HepG2 (cell line): ENCODE data around the gene OBSL1. TPM values are rescaled to one million over a fixed set of nuclear protein-coding genes. Genes with fewer than 3 reads are reported as not detected.

Source experiments
- ARNT2 ChIP-seq: sonication (generic); formaldehyde crosslinking; IDR thresholded peaks from 2 replicates; pipeline ENCODE4 v1.8.0; 2022; ENCODE audit warnings: mild to moderate bottlenecking, low read depth, missing genetic modification reagents, moderate library complexity
- GATAD2A ChIP-seq: IDR thresholded peaks from 2 replicates; pipeline ENCODE4 v1.6.1; 2016
- HMG20A ChIP-seq: IDR thresholded peaks from 2 replicates; pipeline ENCODE4 v1.6.1; 2016; ENCODE audit warnings: borderline replicate concordance
- HOXD1 ChIP-seq: sonication (generic); formaldehyde crosslinking; IDR thresholded peaks from 2 replicates; pipeline ENCODE4 v1.5.0; 2020; ENCODE audit warnings: missing genetic modification reagents
- KAT2B ChIP-seq: fragments of 150-350 bp; IDR thresholded peaks from 2 replicates; pipeline ENCODE4 v1.6.1; 2014; ENCODE audit warnings: low read depth, low read length, borderline replicate concordance
- MED1 ChIP-seq: sonication (generic); formaldehyde crosslinking; IDR thresholded peaks from 2 replicates; pipeline ENCODE4 v1.4.0; 2020; ENCODE audit warnings: missing genetic modification reagents
- NFE2L1 ChIP-seq: sonication (generic); formaldehyde crosslinking; IDR thresholded peaks from 2 replicates; pipeline ENCODE4 v1.4.0; 2020; ENCODE audit warnings: missing genetic modification reagents, mild to moderate bottlenecking, borderline replicate concordance
- PAF1 ChIP-seq: IDR thresholded peaks from 2 replicates; pipeline ENCODE4 v1.6.1; 2016; ENCODE audit warnings: missing genetic modification reagents, missing compliant biosample characterization
- PHF8 ChIP-seq: sonication (generic); formaldehyde crosslinking; IDR thresholded peaks from 2 replicates; pipeline ENCODE4 v1.5.0; 2020; ENCODE audit warnings: missing genetic modification reagents
- PLSCR1 ChIP-seq: sonication (generic); formaldehyde crosslinking; IDR thresholded peaks from 2 replicates; pipeline ENCODE4 v1.5.0; 2020; ENCODE audit warnings: missing genetic modification reagents, mild to moderate bottlenecking, borderline replicate concordance
- REL ChIP-seq: sonication (generic); formaldehyde crosslinking; conservative IDR thresholded peaks from 2 replicates; pipeline ENCODE4 v1.8.0; 2022; ENCODE audit warnings: mild to moderate bottlenecking, missing genetic modification reagents, moderate library complexity
- RXRA ChIP-seq: sonication (generic); formaldehyde crosslinking; IDR thresholded peaks from 2 replicates; pipeline ENCODE4 v1.5.1; 2020; ENCODE audit warnings: missing genetic modification reagents
- SIX4 ChIP-seq: sonication (generic); formaldehyde crosslinking; IDR thresholded peaks from 2 replicates; pipeline ENCODE4 v1.4.0; 2020; ENCODE audit warnings: missing genetic modification reagents
- SMYD3 ChIP-seq: sonication (generic); formaldehyde crosslinking; IDR thresholded peaks from 2 replicates; pipeline ENCODE4 v1.8.1; 2023; ENCODE audit warnings: mild to moderate bottlenecking, missing genetic modification reagents
- THAP11 ChIP-seq: IDR thresholded peaks from 2 replicates; pipeline ENCODE4 v1.6.1; 2016; ENCODE audit warnings: missing biosample characterization, missing genetic modification reagents
- ZBTB10 ChIP-seq: sonication (generic); formaldehyde crosslinking; IDR thresholded peaks from 2 replicates; pipeline ENCODE4 v1.4.0; 2020; ENCODE audit warnings: missing genetic modification reagents, borderline replicate concordance
- ZBTB21 ChIP-seq: sonication (generic); formaldehyde crosslinking; IDR thresholded peaks from 2 replicates; pipeline ENCODE4 v1.4.0; 2020; ENCODE audit warnings: missing genetic modification reagents
- ZFX ChIP-seq: sonication (generic); formaldehyde crosslinking; IDR thresholded peaks from 2 replicates; pipeline ENCODE4 v1.4.0; 2020; ENCODE audit warnings: mild to moderate bottlenecking, low read depth, missing genetic modification reagents, moderate library complexity
- ZMYM2 ChIP-seq: sonication (generic); formaldehyde crosslinking; IDR thresholded peaks from 2 replicates; pipeline ENCODE4 v1.8.0; 2022; ENCODE audit warnings: mild to moderate bottlenecking, missing genetic modification reagents
- ZNF296 ChIP-seq: sonication (generic); formaldehyde crosslinking; conservative IDR thresholded peaks from 2 replicates; pipeline ENCODE4 v1.5.0; 2020; ENCODE audit warnings: mild to moderate bottlenecking, missing genetic modification reagents
- ZNF432 ChIP-seq: sonication (generic); formaldehyde crosslinking; IDR thresholded peaks from 2 replicates; pipeline ENCODE4 v1.5.0; 2020; ENCODE audit warnings: missing genetic modification reagents, mild to moderate bottlenecking, borderline replicate concordance
- ZNF644 ChIP-seq: IDR thresholded peaks from 2 replicates; pipeline ENCODE4 v1.6.1; 2016; ENCODE audit warnings: low read depth
- polyA plus RNA-seq, 8 experiments: library from polyadenylated mRNA; depleted of rRNA in 3 of 8; stranded (reverse) in 7 of 8; unstranded in 1 of 8; fragments of >200 nt; fragmentation: Illumina TruSeq in 4 of 8; extraction: Trizol in 4 of 8; gene quantifications; 2 replicates each; pipeline versions ENCODE4 v1.2.1 to v1.2.3, GENCODE V29; 2011 to 2016; ENCODE audit warnings: low read depth in 4 of 8, missing spikeins in 1 of 8, mixed read lengths in 1 of 8; ENCODE audit not compliant: insufficient read depth in 1 of 8
- total RNA-seq, 5 experiments: library from RNA; depleted of rRNA; stranded (reverse); fragments of >200 nt; fragmentation: Illumina TruSeq; extraction: Trizol; gene quantifications; 2 replicates each; pipeline ENCODE4 v1.2.3, GENCODE V29; 2016; ENCODE audit warnings: low read depth in 1 of 5
- TF ChIP-seq, protein P1 (sequence below): sonication (generic); formaldehyde crosslinking; IDR thresholded peaks from 2 replicates; pipeline ENCODE4 v1.4.0; 2020; ENCODE audit warnings: low read depth, mild to moderate bottlenecking, missing genetic modification reagents
- TF ChIP-seq, protein P2 (sequence below): sonication (generic); formaldehyde crosslinking; IDR thresholded peaks from 2 replicates; pipeline ENCODE4 v1.5.1; 2020; ENCODE audit warnings: missing genetic modification reagents, mild to moderate bottlenecking, borderline replicate concordance
- TF ChIP-seq, protein P3 (sequence below): sonication (generic); formaldehyde crosslinking; conservative IDR thresholded peaks from 2 replicates; pipeline ENCODE4 v1.4.0; 2020; ENCODE audit warnings: missing genetic modification reagents

OBSL1 gene
- total and polyA plus RNA-seq, 2 of the 13 experiments (the other 11 are each of a cell fraction or from before 2014, with no cell fraction given): 86.7 to 218 TPM

- TF ChIP-seq ZBTB10 (CRISPR knock-in tag) (no peak), KAT2B (0 out of 2 replicates have a peak, but pooled peaks have one; percentile 41), ARNT2 (CRISPR knock-in tag) (no peak), ZNF432 (no peak), THAP11 (CRISPR knock-in tag) (peak; percentile 28; the same call in 1 of the 2 replicates), ZFX (CRISPR knock-in tag) (peak; percentile 45), HOXD1 (CRISPR knock-in tag) (no peak), SIX4 (CRISPR knock-in tag) (no peak), ZNF644 (0 out of 2 replicates have a peak, but pooled peaks have one; percentile 13), ZBTB21 (peak; percentile 69), MED1 (CRISPR knock-in tag) (0 out of 2 replicates have a peak, but pooled peaks have one; percentile 20), PLSCR1 (CRISPR knock-in tag) (no peak), RXRA (CRISPR knock-in tag) (peak; percentile 85; the same call in 1 of the 2 replicates), ZMYM2 (CRISPR knock-in tag) (no peak), PAF1 (CRISPR knock-in tag) (no peak), HMG20A (peak; percentile 27), SMYD3 (CRISPR knock-in tag) (no peak), GATAD2A (CRISPR knock-in tag) (peak; percentile 71), PHF8 (peak; percentile 44; the same call in 1 of the 2 replicates), REL (CRISPR knock-in tag) (no peak), NFE2L1 (CRISPR knock-in tag) (no peak), ZNF296 (CRISPR knock-in tag) (no peak)
- TF ChIP-seq, protein P1, sequence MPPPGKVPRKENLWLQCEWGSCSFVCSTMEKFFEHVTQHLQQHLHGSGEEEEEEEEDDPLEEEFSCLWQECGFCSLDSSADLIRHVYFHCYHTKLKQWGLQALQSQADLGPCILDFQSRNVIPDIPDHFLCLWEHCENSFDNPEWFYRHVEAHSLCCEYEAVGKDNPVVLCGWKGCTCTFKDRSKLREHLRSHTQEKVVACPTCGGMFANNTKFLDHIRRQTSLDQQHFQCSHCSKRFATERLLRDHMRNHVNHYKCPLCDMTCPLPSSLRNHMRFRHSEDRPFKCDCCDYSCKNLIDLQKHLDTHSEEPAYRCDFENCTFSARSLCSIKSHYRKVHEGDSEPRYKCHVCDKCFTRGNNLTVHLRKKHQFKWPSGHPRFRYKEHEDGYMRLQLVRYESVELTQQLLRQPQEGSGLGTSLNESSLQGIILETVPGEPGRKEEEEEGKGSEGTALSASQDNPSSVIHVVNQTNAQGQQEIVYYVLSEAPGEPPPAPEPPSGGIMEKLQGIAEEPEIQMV: no peak
- TF ChIP-seq, protein P2, sequence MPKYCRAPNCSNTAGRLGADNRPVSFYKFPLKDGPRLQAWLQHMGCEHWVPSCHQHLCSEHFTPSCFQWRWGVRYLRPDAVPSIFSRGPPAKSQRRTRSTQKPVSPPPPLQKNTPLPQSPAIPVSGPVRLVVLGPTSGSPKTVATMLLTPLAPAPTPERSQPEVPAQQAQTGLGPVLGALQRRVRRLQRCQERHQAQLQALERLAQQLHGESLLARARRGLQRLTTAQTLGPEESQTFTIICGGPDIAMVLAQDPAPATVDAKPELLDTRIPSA (CRISPR knock-in tag): no peak
- TF ChIP-seq, protein P3, sequence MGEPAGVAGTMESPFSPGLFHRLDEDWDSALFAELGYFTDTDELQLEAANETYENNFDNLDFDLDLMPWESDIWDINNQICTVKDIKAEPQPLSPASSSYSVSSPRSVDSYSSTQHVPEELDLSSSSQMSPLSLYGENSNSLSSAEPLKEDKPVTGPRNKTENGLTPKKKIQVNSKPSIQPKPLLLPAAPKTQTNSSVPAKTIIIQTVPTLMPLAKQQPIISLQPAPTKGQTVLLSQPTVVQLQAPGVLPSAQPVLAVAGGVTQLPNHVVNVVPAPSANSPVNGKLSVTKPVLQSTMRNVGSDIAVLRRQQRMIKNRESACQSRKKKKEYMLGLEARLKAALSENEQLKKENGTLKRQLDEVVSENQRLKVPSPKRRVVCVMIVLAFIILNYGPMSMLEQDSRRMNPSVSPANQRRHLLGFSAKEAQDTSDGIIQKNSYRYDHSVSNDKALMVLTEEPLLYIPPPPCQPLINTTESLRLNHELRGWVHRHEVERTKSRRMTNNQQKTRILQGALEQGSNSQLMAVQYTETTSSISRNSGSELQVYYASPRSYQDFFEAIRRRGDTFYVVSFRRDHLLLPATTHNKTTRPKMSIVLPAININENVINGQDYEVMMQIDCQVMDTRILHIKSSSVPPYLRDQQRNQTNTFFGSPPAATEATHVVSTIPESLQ (CRISPR knock-in tag): no peak
Observed at GRCh38 chr2:219618733-219619122, 47.4 kb upstream of the OBSL1 start (continued).
